Vagina (tissue), 2 donors: ENCODE measurements around the gene PRSS57.

Experiments
- POLR2A ChIP-seq, 2 donors: fragments of 450-650 bp; IDR thresholded peaks; one replicate each; pipeline ENCODE4 v1.6.1; 2017; ENCODE audit warnings: antibody characterized with exemption in 2 of 2, mild to moderate bottlenecking in 2 of 2, moderate library complexity in 2 of 2
- POLR2AphosphoS5 ChIP-seq, 2 donors: sonication (generic); formaldehyde crosslinking; IDR thresholded peaks; one replicate each; pipeline ENCODE4 v1.9.0; 2017; ENCODE audit warnings: antibody characterized with exemption in 2 of 2, mild to moderate bottlenecking in 2 of 2, low read depth in 1 of 2; ENCODE audit not compliant: insufficient read depth in 1 of 2
- TF ChIP-seq, protein P1 (sequence below), 3 experiments: fragments of 450-650 bp in 2 of 3; fragments of 200-600 bp in 1 of 3; sonication (generic) in 1 of 3; IDR thresholded peaks; one replicate each; pipeline ENCODE4 v1.5.1; 2017 to 2019; ENCODE audit warnings: antibody characterized with exemption in 3 of 3, mild to moderate bottlenecking in 2 of 3, moderate library complexity in 2 of 3

DNA sequence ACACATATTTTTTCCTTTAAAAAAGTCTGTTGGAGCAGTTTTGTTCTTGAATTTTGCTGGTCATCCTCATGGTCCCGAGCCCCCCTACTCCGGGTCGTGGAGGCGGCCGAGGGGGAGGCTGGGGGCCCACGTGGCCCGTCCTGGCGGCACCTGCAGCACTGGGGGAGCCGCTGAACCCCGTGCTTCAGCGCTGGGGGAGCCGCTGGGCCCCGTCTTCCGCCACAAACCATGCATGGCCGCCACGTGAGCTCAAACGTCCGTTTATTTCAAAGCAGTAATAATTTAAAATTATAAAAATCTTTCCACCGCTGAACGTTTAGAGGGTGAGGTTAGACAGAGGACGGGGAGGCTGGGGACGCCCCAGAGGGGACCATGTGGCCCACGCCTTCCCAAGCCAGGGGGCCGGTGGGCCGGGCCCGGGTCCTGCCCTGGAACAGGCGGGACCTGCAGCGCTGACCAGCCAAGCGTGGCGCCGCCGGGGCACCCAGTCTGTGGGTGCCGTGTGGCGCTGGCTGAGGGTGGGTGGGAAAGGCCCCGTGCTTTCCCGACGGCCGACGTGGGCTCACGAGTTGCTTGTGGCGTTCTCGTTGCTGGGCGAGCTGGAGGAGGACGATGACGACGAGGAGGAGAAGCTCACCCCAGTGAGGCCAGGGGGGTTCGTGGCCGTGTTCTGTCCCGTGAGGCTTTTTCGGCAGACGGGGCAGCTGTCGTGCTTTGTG, 47.5 kb downstream of the PRSS57 start:
- TF ChIP-seq, protein P1, sequence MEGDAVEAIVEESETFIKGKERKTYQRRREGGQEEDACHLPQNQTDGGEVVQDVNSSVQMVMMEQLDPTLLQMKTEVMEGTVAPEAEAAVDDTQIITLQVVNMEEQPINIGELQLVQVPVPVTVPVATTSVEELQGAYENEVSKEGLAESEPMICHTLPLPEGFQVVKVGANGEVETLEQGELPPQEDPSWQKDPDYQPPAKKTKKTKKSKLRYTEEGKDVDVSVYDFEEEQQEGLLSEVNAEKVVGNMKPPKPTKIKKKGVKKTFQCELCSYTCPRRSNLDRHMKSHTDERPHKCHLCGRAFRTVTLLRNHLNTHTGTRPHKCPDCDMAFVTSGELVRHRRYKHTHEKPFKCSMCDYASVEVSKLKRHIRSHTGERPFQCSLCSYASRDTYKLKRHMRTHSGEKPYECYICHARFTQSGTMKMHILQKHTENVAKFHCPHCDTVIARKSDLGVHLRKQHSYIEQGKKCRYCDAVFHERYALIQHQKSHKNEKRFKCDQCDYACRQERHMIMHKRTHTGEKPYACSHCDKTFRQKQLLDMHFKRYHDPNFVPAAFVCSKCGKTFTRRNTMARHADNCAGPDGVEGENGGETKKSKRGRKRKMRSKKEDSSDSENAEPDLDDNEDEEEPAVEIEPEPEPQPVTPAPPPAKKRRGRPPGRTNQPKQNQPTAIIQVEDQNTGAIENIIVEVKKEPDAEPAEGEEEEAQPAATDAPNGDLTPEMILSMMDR (IDR thresholded peaks at IDR 0.05) = no peak
- TF ChIP-seq POLR2AphosphoS5 (IDR thresholded peaks at IDR 0.05; ENCODE audit: insufficient read depth in 1 of 2, low read depth in 1 of 2) = no peak
- no peak for TF ChIP-seq POLR2A (IDR thresholded peaks at IDR 0.05)
